HG02973 (cell line): ENCODE data around the gene FAM163A.
"Not testable (repeated sequence)": the region's sequence is repeated elsewhere in the genome, so short reads cannot be mapped to it uniquely, and the experiment has no call there.

ENCODE experiments used
- ATAC-seq: cut with Tn5 transposase; IDR thresholded peaks from one replicate; pipeline ENCODE4 v1.9.1; 2021; ENCODE audit warnings: moderate library complexity; ENCODE audit not compliant: unreplicated experiment

The FAM163A gene

GRCh38 chr1:179836686-179837445, 93.8 kb downstream of the FAM163A start:
- not testable (repeated sequence) for ATAC-seq

GRCh38 chr1:179840107-179840506, 97.0 kb downstream of the FAM163A start:
- ATAC-seq: no peak

GRCh38 chr1:179848233-179848632, 105.1 kb downstream of the FAM163A start:
- no peak for ATAC-seq

- ATAC-seq: no peak
These were observed 110.0 kb downstream of the FAM163A start for GRCh38 chr1:179853102-179853501.

GRCh38 chr1:179855831-179856230, 112.7 kb downstream of the FAM163A start:
- not testable (repeated sequence) for ATAC-seq

- no peak for ATAC-seq
These were observed 113.2 kb downstream of the FAM163A start for GRCh38 chr1:179856296-179856695.

- ATAC-seq: no peak
These were observed 113.9 kb downstream of the FAM163A start for GRCh38 chr1:179857009-179857408.

GRCh38 chr1:179860652-179861051, 117.6 kb downstream of the FAM163A start:
- ATAC-seq: no peak

- ATAC-seq: no peak
These were observed 122.3 kb downstream of the FAM163A start for GRCh38 chr1:179865377-179865776.
